PC-3 (cell line): Measurements from ENCODE around the gene HSPB8. TPM values are rescaled to one million over a fixed set of nuclear protein-coding genes. Genes with fewer than 3 reads are reported as not detected.

Experiments
- ATAC-seq: fragments of 200-7000 bp; cut with Tn5 transposase; 2 replicates; pipeline ENCODE4 v1.9.1; 2020; ENCODE audit warnings: mild to moderate bottlenecking, moderate library complexity
- BruUV-seq: library from RNA; stranded (reverse); fragments of 400-500 nt; replicated peaks from 2 replicates; lab custom pipeline; 2021; lab: Mats Ljungman, UMichigan
- CTCF ChIA-PET: fragments of 300-600 bp; sonication (Branson Sonifier 250); formaldehyde crosslinking; loops from one replicate; lab custom pipeline; 2022; ENCODE audit warnings: antibody characterized with exemption; lab: Charles Lee
- POLR2A ChIA-PET: fragments of 300-600 bp; sonication (Branson Sonifier 250); formaldehyde crosslinking; loops from one replicate; lab custom pipeline; 2022; ENCODE audit warnings: antibody characterized with exemption; ENCODE audit not compliant: unreplicated experiment; lab: Charles Lee
- DNase-seq: peaks from one replicate; pipeline ENCODE4 v3.0.0-alpha.2; 2015
- H2AFZ ChIP-seq: fragments of 300-600 bp; sonication (generic); 2 replicates; pipeline ENCODE4 v1.6.0; 2016; ENCODE audit warnings: antibody characterized with exemption, low read length
- H3F3A ChIP-seq: fragments of 300-600 bp; sonication (generic); one replicate; pipeline ENCODE4 v1.6.0; 2017; ENCODE audit warnings: antibody characterized with exemption, low read length, control low read depth, mild to moderate bottlenecking; ENCODE audit not compliant: unreplicated experiment
- H3K27ac ChIP-seq: fragments of 300-600 bp; sonication (generic); 2 replicates; pipeline ENCODE4 v1.5.1; 2016; ENCODE audit warnings: mild to moderate bottlenecking, low read length
- H3K27me3 ChIP-seq: fragments of 300-600 bp; sonication (generic); 2 replicates; pipeline ENCODE4 v1.6.1; 2016; ENCODE audit warnings: low read length, mixed read lengths
- H3K36me3 ChIP-seq: fragments of 300-600 bp; sonication (generic); 2 replicates; pipeline ENCODE4 v1.6.1; 2016; ENCODE audit warnings: low read depth, mixed run types, low read length, mixed read lengths
- H3K4me1 ChIP-seq: fragments of 300-600 bp; sonication (generic); 2 replicates; pipeline ENCODE4 v1.5.1; 2016; ENCODE audit warnings: low read length; ENCODE audit not compliant: insufficient read depth
- H3K4me2 ChIP-seq: fragments of 300-600 bp; sonication (generic); 2 replicates; pipeline ENCODE4 v1.6.0; 2016; ENCODE audit warnings: low read length
- H3K4me3 ChIP-seq: fragments of 300-600 bp; sonication (generic); 2 replicates; pipeline ENCODE4 v1.5.1; 2016; ENCODE audit warnings: mild to moderate bottlenecking, low read length, mixed read lengths
- H3K79me2 ChIP-seq: fragments of 300-600 bp; sonication (generic); 2 replicates; pipeline ENCODE4 v1.6.1; 2017; ENCODE audit warnings: low read length, mixed read lengths
- H3K9ac ChIP-seq: fragments of 300-600 bp; sonication (generic); 2 replicates; pipeline ENCODE4 v1.6.0; 2016; ENCODE audit warnings: mild to moderate bottlenecking, low read length
- H3K9me2 ChIP-seq: fragments of 300-600 bp; sonication (generic); replicated peaks from 2 replicates; pipeline ENCODE4 v1.6.1; 2016; ENCODE audit warnings: mixed run types, low read length, mixed read lengths
- H3K9me3 ChIP-seq: fragments of 300-600 bp; sonication (generic); 2 replicates; pipeline ENCODE4 v1.6.1; 2016; ENCODE audit warnings: low read length, mixed read lengths
- H4K20me1 ChIP-seq: fragments of 300-600 bp; sonication (generic); 2 replicates; pipeline ENCODE4 v1.6.1; 2016; ENCODE audit warnings: low read length, mixed read lengths
- EZH2 ChIP-seq: fragments of 300-600 bp; sonication (generic); IDR thresholded peaks from one replicate; pipeline ENCODE4 v1.6.1; 2017; ENCODE audit warnings: antibody characterized with exemption, mild to moderate bottlenecking, low read length; ENCODE audit not compliant: unreplicated experiment
- EZH2phosphoT487 ChIP-seq: fragments of 300-600 bp; sonication (generic); IDR thresholded peaks from 2 replicates; pipeline ENCODE4 v1.6.1; 2018; ENCODE audit warnings: mild to moderate bottlenecking, antibody characterized with exemption, low read length, borderline replicate concordance
- intact Hi-C: fragments of 100-400 bp; cut with micrococcal nuclease; formaldehyde crosslinking; loops from 2 replicates; pipeline ENCODE4 v1.9.0; 2023
- total RNA-seq: library from RNA; depleted of rRNA; stranded (reverse); fragments of >200 nt; gene quantifications from 2 replicates; pipeline ENCODE4 v1.2.3, GENCODE V29; 2014
- TF ChIP-seq, protein P1 (sequence below): fragments of 300-600 bp; sonication (generic); conservative IDR thresholded peaks from 2 replicates; pipeline ENCODE4 v1.5.1; 2017; ENCODE audit warnings: antibody characterized with exemption, low read depth, mild to moderate bottlenecking, low read length

The HSPB8 gene
- total RNA-seq, 1 experiment from 2014 or later, result 11.4 TPM

DNA sequence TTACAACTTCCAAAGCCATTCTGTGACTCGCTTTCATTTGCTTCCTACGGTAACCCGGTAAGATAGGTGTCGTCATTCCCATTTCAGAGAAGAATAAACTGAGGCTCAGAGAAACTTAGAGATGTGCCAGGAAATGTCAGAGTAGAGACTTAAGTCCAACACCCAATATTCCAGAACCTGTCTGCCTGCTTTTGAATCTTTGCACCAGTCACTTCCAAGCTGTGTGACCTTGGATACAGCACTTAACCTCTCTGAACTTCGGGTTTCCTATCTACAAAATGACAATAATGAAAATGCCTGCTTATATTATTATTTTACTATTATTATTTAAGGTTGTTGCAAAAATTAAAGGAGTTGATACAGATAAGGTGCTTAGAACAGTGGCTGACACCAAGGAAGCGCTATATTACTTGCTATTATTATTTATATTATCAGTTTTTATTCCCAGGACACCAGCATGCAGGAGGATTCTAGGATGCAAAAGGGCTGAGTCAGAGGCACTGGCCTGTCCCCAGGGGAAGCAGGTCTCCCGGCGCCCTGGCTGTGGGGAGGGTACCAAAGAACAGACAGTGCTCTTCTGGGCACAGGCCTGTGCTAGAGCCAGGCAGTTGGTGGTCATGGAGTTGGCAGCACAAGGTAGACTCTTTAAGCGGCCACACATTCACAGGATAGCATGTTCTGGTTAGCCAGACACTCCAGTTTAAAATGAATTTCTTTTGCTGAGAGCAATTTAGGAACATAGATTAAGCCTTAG lies 5.4 kb downstream of the HSPB8 start:
- ChIA-PET POLR2A (no interaction called here), CTCF (no interaction called here)
- Histone ChIP-seq H3K9ac (no peak overlapping the region), H3K4me3 (no peak overlapping the region), H2AFZ (no peak overlapping the region), H3K27ac (no peak overlapping the region), H3F3A (no peaks in the 10 kb centered on the region), H3K9me3 (no peaks in the 10 kb centered on the region), H3K79me2 (peaks cover 25% of the 10 kb centered on the region), H3K4me2 (no peak overlapping the region), H3K4me1 (peaks cover 13% of the 10 kb centered on the region), H3K9me2 (no peaks in the 10 kb centered on the region), H4K20me1 (no peaks in the 10 kb centered on the region), H3K36me3 (no peaks in the 10 kb centered on the region), H3K27me3 (peaks cover 3% of the 10 kb centered on the region; the same call in 1 of the 2 replicates)
- no peak for DNase-seq
- intact Hi-C loops, result no loop called here
- TF ChIP-seq EZH2 (no peak), EZH2phosphoT487 (no peak)
- TF ChIP-seq, protein P1, sequence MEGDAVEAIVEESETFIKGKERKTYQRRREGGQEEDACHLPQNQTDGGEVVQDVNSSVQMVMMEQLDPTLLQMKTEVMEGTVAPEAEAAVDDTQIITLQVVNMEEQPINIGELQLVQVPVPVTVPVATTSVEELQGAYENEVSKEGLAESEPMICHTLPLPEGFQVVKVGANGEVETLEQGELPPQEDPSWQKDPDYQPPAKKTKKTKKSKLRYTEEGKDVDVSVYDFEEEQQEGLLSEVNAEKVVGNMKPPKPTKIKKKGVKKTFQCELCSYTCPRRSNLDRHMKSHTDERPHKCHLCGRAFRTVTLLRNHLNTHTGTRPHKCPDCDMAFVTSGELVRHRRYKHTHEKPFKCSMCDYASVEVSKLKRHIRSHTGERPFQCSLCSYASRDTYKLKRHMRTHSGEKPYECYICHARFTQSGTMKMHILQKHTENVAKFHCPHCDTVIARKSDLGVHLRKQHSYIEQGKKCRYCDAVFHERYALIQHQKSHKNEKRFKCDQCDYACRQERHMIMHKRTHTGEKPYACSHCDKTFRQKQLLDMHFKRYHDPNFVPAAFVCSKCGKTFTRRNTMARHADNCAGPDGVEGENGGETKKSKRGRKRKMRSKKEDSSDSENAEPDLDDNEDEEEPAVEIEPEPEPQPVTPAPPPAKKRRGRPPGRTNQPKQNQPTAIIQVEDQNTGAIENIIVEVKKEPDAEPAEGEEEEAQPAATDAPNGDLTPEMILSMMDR, result no peak
- no peak for ATAC-seq
- BruUV-seq, result no TSS peak

DNA sequence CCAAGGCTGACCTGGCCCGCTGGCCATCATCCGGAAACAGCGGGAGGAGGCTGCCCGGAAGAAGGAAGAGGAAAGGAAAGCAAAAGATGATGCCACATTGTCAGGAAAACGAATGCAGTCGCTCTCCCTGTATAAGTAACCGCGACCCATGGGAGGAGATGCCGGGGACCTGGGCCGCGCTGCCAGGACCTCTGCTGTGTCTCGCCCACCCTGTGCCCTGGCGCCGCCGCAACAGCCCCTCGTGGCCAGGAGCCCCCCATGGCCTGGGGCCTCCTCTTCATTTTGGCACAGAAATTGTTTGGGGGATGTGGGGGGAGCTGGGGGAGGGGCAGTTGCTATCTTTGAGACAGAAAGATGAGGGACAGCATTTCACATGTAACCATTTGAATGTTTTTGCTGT lies 16.5 kb downstream of the HSPB8 start:
- POLR2A ChIA-PET, result no interaction called here

More for the DNA sequence above, 16.5 kb downstream of the HSPB8 start:
- Histone ChIP-seq H3K36me3 (no peaks in the 10 kb centered on the region), H2AFZ (no peak overlapping the region), H3K4me2 (no peak overlapping the region), H3K27me3 (no peaks in the 10 kb centered on the region), H3K4me3 (no peak overlapping the region), H3K9me3 (no peaks in the 10 kb centered on the region), H4K20me1 (no peaks in the 10 kb centered on the region), H3K9me2 (no peaks in the 10 kb centered on the region), H3K79me2 (no peaks in the 10 kb centered on the region), H3F3A (no peaks in the 10 kb centered on the region), H3K4me1 (no peaks in the 10 kb centered on the region), H3K27ac (no peak overlapping the region), H3K9ac (no peak overlapping the region)
- intact Hi-C loops, result no loop called here
- CTCF ChIA-PET, result no interaction called here
- ATAC-seq (no peak), DNase-seq (no peak)
- TF ChIP-seq, protein P1, result no peak
- TF ChIP-seq EZH2 (no peak), EZH2phosphoT487 (no peak)
- BruUV-seq, result no TSS peak
